ENCODE data around the gene HLA-DMA. TPM values are rescaled to one million over a fixed set of nuclear protein-coding genes. Genes with fewer than 3 reads are reported as not detected.

Gene HLA-DMA
- total and polyA plus RNA-seq, 2 of the 8 experiments (the other 6 are each of a cell fraction or from before 2014, with no cell fraction given): 13.3 to 23.1 TPM

DNA sequence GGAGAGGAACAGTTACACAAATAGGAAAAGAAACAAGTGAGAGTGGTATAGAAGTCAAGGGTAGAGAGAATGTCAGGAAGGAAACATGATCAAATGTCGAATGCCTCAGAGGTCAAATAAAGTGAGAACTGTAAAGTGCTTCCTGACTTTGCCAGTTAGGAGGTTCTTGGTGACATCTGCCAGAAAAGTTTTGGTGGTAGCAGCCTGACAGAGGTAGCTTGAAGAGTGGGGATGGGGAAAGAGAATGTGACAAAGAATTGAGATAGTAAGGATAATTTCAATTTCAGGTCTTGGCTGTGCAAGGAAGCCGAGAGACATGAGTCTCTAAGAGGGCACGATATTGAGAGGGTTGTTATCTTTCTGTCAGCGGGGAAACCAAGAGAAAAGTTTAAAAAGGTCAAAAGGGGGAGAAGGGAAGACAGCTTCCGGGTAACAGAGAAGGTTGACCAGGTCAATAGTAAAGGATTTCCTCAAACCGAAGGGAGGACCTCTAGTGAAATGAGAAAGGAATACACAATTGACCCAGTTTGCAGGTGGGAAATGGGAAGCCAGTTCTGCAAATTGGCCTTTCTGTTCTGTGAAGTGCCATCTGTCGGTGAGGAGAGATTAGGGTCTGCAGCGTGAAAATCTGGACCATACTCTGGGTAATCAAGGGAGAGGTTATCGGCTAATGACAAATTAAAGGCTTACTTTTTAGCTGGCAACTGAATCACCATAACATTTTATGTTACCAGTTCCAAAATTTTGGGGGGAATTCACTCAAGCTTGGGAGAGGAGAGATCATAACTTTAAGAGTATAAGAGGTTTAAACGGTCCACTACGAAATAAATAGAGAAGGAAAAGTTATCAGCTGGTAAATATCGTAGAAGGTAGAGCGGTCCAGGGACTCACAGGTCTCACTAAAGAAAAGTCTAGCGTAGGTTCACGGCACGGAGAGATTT lies 14.5 kb upstream of the HLA-DMA start (continued):
- no peak for TF ChIP-seq SRF (IDR thresholded peaks at IDR 0.05; ENCODE audit: low read depth, low read length)

Data from H1 (cell line).